Measurements from ENCODE around the gene GRHL1.

GRHL1 gene

DNA sequence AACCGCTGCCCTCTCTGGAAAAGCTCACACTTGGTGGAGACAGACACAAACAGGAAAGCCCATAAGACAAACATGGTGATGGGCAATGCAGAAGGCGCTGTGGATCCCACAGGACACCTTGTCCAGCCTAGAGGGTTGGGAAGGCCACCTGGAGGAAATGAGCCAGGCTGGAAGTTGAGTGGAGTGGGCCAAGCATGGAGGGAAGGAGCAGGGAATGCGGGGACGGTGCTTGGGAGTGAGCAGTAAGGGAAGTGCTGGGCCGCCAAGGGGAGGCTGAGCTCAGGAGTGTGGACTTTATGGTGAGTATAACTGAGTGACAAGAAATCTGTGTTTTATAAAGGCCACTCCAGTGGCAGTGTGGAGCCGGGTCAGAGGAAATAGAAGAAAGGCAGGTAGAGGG lies 2.8 kb upstream of the GRHL1 start:
- Histone ChIP-seq H3K79me2 (ENCODE audit: low read length) (no peaks in the 10 kb centered on the region), H3K4me2 (ENCODE audit: low read length) (no peak overlapping the region), H3K4me1 (ENCODE audit: low read length) (peaks cover 4% of the 10 kb centered on the region; the same call in 1 of the 2 replicates), H3K9ac (ENCODE audit: low read length) (no peak overlapping the region), H3K27ac (ENCODE audit: low read length) (no peak overlapping the region), H3K27me3 (ENCODE audit: low read depth, low read length) (peaks cover 41% of the 10 kb centered on the region), H3K36me3 (replicated peaks; ENCODE audit: low read depth, low read length) (no peaks in the 10 kb centered on the region), H2AFZ (ENCODE audit: low read depth, low read length) (no peak overlapping the region), H3K4me3 (ENCODE audit: low read length) (no peak overlapping the region), H4K20me1 (ENCODE audit: insufficient read depth, low read length) (no peaks in the 10 kb centered on the region), H3K9me3 (ENCODE audit: insufficient read depth, low read length) (no peaks in the 10 kb centered on the region)
- TF ChIP-seq, protein P1, sequence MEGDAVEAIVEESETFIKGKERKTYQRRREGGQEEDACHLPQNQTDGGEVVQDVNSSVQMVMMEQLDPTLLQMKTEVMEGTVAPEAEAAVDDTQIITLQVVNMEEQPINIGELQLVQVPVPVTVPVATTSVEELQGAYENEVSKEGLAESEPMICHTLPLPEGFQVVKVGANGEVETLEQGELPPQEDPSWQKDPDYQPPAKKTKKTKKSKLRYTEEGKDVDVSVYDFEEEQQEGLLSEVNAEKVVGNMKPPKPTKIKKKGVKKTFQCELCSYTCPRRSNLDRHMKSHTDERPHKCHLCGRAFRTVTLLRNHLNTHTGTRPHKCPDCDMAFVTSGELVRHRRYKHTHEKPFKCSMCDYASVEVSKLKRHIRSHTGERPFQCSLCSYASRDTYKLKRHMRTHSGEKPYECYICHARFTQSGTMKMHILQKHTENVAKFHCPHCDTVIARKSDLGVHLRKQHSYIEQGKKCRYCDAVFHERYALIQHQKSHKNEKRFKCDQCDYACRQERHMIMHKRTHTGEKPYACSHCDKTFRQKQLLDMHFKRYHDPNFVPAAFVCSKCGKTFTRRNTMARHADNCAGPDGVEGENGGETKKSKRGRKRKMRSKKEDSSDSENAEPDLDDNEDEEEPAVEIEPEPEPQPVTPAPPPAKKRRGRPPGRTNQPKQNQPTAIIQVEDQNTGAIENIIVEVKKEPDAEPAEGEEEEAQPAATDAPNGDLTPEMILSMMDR (IDR thresholded peaks at IDR 0.05; ENCODE audit: low read depth, low read length), result no peak
- no peak for TF ChIP-seq EZH2phosphoT487 (IDR thresholded peaks at IDR 0.05; ENCODE audit: low read depth)

DNA sequence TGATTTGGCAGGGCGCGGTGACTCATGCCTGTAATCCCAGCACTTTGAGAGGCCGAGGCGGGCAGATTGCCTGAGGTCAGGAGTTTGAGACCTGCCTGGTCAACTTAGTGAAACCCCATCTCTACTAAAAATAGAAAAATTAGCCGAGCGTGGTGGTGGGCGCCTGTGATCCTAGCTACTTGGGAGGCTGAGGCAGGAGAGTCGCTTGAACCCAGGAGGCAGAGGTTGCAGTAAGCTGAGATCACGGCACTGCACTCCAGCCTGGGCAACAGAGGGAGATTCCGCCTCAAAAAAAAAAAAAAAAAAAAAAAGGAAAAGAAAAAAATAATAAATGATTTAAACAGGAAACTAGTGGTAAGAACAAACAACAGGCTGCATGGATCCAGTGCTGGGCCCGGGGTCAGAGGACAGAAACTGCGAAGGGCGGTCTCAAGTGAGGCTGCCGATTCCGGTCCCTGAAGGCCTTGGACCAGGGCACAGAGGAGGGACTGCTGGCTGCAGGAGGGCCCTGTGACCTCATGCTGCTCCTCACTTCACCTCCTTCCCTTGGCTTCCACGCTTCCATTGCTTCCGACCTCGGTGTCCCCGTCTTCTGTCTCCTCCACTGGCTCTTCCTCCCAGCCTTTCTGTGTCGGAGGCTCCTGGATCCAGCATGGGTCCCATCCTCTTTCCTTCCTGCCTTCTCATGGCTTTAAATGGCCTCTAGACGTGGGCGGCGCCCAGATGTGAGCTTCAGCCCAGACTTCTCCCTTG lies 2.1 kb upstream of the GRHL1 start:
- Histone ChIP-seq H3K4me3 (ENCODE audit: low read length) (no peak overlapping the region), H3K9me3 (ENCODE audit: insufficient read depth, low read length) (no peaks in the 10 kb centered on the region), H3K79me2 (ENCODE audit: low read length) (no peaks in the 10 kb centered on the region), H3K36me3 (replicated peaks; ENCODE audit: low read depth, low read length) (no peaks in the 10 kb centered on the region), H3K4me2 (ENCODE audit: low read length) (no peak overlapping the region), H3K9ac (ENCODE audit: low read length) (no peak overlapping the region), H2AFZ (ENCODE audit: low read depth, low read length) (no peak overlapping the region), H3K4me1 (ENCODE audit: low read length) (peaks cover 4% of the 10 kb centered on the region; the same call in 1 of the 2 replicates), H3K27ac (ENCODE audit: low read length) (no peak overlapping the region), H4K20me1 (ENCODE audit: insufficient read depth, low read length) (no peaks in the 10 kb centered on the region), H3K27me3 (ENCODE audit: low read depth, low read length) (peaks cover 41% of the 10 kb centered on the region)
- no peak for TF ChIP-seq EZH2phosphoT487 (IDR thresholded peaks at IDR 0.05; ENCODE audit: low read depth)
- TF ChIP-seq, protein P1 (IDR thresholded peaks at IDR 0.05; ENCODE audit: low read depth, low read length), result no peak

DNA sequence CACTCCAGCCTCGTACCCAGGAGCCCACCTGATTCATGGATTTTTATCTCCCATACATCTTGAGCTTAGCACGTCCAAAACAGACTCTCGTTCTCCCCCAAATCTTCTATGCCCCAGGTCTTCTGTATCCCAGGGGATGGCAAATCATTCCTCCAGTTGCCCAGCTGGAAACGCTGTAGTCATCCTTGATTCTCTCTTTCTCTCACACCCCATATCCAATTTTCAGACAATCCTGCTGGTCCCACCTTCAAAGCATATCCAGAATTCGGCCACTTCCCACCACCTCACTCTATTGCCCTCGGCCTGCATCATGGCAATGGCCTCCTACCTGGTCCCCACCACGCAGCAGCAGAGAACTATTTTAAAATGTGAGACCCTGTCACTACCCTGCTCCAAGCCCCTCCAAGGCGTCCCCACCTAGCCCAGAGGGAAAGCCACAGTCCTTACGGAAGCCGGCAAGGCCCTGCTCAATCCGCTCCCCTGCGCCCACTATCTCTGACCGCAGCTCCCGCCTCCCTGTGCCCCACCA lies 1.4 kb upstream of the GRHL1 start:
- no peak overlapping the region for H3K9ac ChIP-seq (ENCODE audit: low read length)
- no peaks in the 10 kb centered on the region for H3K79me2 ChIP-seq (ENCODE audit: low read length)
- no peaks in the 10 kb centered on the region for H3K36me3 ChIP-seq (replicated peaks; ENCODE audit: low read depth, low read length)
- TF ChIP-seq EZH2phosphoT487 (IDR thresholded peaks at IDR 0.05; ENCODE audit: low read depth), result no peak
- TF ChIP-seq, protein P1 (IDR thresholded peaks at IDR 0.05; ENCODE audit: low read depth, low read length), result no peak
- no peaks in the 10 kb centered on the region for H4K20me1 ChIP-seq (ENCODE audit: insufficient read depth, low read length)
- peak overlapping the region; percentile 80; the same call in 1 of the 2 replicates for H3K4me3 ChIP-seq (ENCODE audit: low read length)
- H3K4me1 ChIP-seq (ENCODE audit: low read length), result peaks cover 4% of the 10 kb centered on the region; the same call in 1 of the 2 replicates
- H3K9me3 ChIP-seq (ENCODE audit: insufficient read depth, low read length), result no peaks in the 10 kb centered on the region
- peak overlapping the region; percentile 66 for H3K4me2 ChIP-seq (ENCODE audit: low read length)
- no peak overlapping the region for H3K27ac ChIP-seq (ENCODE audit: low read length)
- H2AFZ ChIP-seq (ENCODE audit: low read depth, low read length), result no peak overlapping the region
- H3K27me3 ChIP-seq (ENCODE audit: low read depth, low read length), result peaks cover 34% of the 10 kb centered on the region

DNA sequence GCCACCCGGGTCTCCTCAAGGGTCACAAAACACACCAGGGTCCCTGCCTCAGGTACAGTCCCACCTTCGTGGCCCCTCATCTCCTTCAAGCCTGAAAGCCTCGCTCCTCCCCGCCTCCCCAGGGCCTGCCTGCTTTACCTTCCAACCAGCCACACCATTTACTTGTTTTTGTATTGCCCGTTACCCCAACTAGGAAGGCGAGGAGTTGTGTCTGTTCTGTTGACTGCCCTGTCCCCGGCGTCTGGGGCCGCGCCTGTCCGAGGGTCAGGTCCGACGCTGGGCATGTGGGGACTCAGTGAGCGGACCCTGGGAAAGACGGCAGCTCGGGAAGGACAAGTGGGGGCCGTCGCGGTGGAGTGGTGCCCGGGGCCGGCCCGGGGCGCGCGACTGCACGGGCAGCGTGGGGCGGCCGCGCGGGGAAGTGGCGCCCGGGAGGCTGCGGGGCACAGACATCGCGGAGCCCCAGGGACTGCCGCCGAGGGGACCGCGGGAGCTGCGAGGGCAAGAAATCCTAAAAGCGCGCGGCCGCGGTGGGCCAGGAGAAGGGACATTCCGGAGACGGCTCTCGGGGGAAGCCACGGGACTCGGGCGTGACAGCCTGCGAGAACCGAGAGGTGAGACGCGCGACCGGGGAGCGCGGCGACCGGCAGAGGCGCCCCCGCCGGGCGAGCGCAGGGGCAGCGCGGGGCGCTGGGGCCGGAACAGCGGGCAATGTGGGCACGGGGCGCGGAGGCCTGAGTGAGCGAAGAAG lies 797 bp upstream of the GRHL1 start:
- Histone ChIP-seq H3K27me3 (ENCODE audit: low read depth, low read length) (peaks cover 28% of the 10 kb centered on the region), H3K36me3 (replicated peaks; ENCODE audit: low read depth, low read length) (no peaks in the 10 kb centered on the region), H3K4me2 (ENCODE audit: low read length) (peak overlapping the region; percentile 66), H3K4me3 (ENCODE audit: low read length) (peak overlapping the region; percentile 80), H3K9me3 (ENCODE audit: insufficient read depth, low read length) (no peaks in the 10 kb centered on the region), H3K79me2 (ENCODE audit: low read length) (no peaks in the 10 kb centered on the region), H3K9ac (ENCODE audit: low read length) (peak overlapping the region; percentile 51), H3K27ac (ENCODE audit: low read length) (no peak overlapping the region), H4K20me1 (ENCODE audit: insufficient read depth, low read length) (no peaks in the 10 kb centered on the region), H3K4me1 (ENCODE audit: low read length) (peaks cover 4% of the 10 kb centered on the region; the same call in 1 of the 2 replicates), H2AFZ (ENCODE audit: low read depth, low read length) (peak overlapping the region; percentile 34; the same call in 1 of the 2 replicates)
- TF ChIP-seq EZH2phosphoT487 (IDR thresholded peaks at IDR 0.05; ENCODE audit: low read depth), result no peak
- TF ChIP-seq, protein P1 (IDR thresholded peaks at IDR 0.05; ENCODE audit: low read depth, low read length), result peak; percentile 25; the same call in 1 of the 2 replicates
